ENCODE data around the gene SLC23A1. TPM values are rescaled to one million over a fixed set of nuclear protein-coding genes. Genes with fewer than 3 reads are reported as not detected.
"Not testable (repeated sequence)": the region's sequence is repeated elsewhere in the genome, so short reads cannot be mapped to it uniquely, and the experiment has no call there.

Gene SLC23A1
- total RNA-seq, 1 donor from 2014 or later: not detected

DNA sequence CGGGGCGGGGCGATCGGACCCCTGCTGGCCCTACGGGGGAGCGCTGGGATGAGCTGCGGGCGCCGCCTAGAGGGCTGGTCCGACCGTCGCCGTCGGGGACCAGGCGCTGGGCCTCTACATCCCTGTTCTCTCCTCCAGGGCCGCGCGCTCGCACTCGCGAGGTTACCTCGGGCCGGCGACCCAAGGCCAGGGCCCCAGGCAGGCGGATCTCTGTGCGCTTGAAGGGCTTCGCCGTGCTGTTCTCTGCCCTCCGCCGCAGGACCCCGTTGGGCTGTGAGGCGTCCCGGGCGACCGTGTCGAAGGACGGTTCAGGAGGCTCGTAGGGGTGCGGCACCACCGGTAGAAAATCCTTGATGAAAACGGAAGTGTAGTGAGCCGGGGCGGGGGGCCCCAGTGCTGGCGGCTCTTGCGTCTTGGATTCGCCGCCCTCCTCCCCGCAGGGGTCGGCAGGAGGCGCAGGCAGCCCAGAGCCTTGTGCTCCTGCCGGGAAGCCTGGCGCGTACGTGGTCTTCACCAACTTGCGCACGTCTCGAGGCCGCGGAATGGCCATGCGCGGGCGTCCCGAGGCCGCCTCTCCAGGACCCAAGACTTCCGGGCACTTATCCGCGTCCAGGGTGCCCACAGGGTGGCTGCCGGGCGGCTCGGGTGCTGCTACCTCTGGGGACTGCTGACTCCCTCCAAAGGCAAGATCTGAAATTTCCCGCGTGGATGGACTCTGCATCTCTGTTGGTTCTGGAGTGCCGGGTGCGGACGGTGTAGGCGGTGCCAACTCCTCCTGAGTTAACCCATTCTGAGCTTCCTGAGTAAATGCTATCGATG, 9.8 kb upstream of the SLC23A1 start:
- intact Hi-C loops (cut with DNase I): no loop called here
- ATAC-seq (peak; percentile 25), DNase-seq (ENCODE audit: low spot score) (no peak)

DNA sequence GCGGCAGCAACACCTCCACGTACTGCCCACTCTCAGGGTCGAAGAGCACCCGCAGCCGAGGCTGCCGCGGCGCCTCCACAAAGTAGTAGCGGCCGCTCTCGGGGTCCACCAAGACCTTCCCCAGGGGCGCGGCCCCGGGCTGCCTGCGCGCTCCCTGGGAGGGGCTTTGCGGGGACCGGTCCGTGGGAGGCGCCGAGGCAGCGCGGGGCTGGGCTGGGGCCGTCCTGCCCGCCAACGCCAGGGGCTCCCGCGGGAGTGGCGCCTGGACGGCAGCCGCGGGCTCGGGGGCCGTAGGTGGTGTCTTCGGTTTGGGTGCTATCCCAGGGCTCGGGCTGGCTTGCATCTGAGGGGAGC, 9.2 kb upstream of the SLC23A1 start:
- intact Hi-C loops (cut with DNase I): no loop called here
- DNase-seq (ENCODE audit: low spot score) (no peak), ATAC-seq (no peak)

DNA sequence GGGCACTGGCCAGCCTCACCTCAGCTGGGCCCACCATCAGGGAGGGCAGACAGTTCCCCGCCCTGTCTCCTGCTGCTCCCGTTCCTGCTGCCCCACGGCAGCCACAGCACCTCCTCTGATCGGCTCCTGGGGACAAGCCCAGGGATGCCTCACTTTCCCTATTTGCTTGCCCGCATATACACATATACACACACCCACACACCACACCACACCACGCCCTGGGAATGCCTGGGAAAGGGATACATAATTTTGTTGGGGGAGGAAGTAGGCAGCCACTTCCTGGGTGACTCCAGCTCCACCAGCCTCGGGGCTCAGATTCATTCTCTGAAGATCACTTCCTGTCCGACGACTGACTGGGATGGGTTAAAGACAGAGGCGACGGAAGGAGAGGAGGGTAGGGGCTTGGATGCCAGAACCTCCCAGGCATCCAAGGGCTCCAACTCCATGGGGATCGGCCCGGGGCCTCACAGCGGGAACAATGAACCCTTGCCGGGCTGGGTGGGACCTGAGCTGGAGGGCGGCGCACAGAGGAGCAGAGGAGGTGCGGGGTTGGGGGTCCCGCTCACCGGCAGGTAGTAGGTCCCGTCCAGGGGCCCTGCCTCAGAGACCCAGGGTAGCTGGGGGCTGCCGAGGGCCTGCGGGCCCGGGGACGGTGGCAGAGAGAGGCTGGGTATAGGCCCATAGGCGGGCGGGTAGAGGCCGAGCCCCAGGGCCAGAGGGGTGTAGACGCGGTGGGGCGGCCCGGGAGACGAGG, 8.7 kb upstream of the SLC23A1 start:
- intact Hi-C loops (cut with DNase I): no loop called here
- DNase-seq (ENCODE audit: low spot score) (peak; percentile 60), ATAC-seq (no peak)

DNA sequence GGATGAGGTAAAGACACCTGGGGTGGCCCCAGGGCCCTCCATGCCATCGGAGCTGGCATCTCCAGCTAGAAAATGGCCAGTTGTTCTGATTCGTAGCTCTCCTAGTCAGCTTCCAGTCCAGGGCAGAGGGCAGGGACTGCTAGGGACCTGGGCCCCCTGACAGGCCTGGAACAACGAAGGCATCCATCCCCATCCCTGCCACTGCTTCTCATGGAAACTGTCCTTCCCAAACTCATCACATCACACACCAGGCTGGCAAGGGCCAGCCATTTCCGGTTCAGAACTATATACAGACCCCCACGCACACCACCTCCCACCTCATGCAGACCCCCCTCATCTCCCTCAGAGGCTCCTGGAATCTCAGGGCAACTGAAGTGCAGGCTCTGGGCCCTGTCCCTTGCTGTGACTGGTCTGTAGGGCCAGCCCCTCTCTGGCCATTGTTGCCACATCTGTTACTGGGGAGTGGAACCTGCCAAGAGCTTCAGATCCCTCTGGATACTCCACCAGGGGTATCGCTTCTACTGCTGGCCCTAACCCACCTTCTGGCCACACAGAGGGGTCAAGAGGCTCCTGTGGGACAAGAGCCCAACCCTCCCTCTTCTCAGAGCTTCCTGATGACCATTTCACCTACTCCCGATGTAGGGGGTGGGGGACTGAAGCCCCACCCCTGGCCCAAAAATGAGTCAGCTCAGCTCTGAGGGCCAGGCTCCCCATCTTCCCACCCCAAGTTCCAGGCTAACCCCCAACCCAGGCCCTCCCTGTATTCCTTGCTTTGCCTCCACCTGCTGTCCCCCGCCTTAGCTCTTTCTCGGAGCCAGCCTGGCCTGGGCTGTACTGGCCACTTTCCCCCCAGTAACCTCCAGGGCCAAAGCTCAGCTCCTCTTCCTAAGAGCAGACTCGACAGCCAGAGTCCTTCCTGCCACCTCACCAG, 7.8 kb upstream of the SLC23A1 start:
- intact Hi-C loops (cut with DNase I): no loop called here
- ATAC-seq: no peak
- peak; percentile 39 for DNase-seq (ENCODE audit: low spot score)

DNA sequence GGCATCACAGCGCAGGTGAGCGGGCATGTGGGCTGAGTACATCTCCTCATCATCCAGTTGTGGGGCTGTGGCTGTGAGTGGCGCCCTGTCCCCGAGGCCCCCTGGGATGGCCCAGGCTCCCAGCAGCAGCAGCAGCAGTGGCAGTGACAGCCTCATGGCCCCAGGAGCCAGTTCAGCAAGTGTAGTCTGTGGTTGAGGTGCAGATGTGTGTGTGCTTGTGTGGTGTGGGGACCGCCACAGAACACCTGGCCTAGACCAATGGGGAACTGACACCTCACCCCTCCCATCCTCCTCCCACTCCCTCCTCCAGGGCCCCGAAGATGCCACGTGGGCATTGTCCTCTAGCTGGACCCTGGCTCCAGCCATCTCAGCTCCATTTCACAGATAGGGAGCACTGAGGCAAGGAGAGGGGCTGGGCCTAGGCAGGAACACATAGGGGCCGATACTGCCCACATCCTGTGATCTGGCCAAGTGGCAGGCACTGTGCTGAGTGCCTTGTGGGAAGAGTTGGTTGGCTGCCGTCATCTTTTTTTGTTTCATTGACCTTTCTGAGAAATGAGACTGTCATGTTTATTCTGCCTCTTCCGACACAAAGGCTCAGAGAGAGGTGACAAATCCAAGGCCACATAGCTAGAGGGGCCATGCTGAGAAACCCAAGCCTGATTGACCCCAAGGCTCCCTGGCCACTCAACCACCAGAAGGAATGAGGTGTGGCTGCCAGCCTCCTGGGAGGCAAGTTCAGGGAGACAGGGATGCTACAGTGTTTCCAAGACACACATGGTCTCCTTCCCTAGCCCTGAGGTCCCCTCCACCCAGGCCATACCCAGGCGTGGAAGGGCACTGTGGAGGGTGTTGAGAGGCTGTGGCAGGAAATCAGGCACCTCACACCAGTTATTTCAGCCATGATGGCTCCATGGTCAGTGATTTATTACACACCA, 6.9 kb upstream of the SLC23A1 start, which contains the start of gene MZB1:
TSS of gene MZB1 (minus strand) at position 213 of the 938 bp plus-strand sequence. CDS start at position 156, 57 bp downstream.
- ATAC-seq (no peak), DNase-seq (ENCODE audit: low spot score) (no peak)
- intact Hi-C loops (cut with DNase I): no loop called here

DNA sequence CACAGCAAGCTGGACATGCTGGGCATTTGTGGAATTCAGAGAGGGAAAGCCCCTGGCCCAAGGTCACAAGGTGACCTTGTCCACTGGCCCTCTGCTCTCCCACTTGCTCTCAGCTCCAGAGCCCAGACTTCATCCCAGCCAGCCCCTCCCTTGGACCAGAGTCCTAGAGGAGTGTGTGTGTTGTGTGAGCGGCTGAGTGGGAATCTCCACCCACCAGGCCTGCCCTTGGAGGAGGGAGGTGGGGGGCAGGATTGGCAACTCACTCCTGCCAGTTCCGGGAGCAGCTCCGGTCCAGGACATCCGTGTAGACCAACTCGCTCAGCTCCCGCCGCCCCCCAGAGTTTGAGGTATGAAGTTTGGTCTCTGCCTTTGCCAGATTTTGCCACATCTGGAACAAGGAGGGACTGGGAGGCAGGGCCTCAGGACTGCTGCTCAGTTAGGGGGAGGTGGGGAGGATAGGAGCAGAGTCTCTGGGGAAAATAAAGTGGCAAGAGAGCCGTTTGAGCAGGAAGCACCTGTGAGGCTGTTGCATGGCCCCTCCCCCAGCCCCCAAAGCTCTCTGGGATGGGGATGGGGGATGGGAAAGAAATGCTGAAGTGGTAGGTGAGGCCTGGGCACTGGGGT, 5.2 kb upstream of the SLC23A1 start:
- ATAC-seq: no peak
- DNase-seq (ENCODE audit: low spot score): peak; percentile 36
- intact Hi-C loops (cut with DNase I): no loop called here

DNA sequence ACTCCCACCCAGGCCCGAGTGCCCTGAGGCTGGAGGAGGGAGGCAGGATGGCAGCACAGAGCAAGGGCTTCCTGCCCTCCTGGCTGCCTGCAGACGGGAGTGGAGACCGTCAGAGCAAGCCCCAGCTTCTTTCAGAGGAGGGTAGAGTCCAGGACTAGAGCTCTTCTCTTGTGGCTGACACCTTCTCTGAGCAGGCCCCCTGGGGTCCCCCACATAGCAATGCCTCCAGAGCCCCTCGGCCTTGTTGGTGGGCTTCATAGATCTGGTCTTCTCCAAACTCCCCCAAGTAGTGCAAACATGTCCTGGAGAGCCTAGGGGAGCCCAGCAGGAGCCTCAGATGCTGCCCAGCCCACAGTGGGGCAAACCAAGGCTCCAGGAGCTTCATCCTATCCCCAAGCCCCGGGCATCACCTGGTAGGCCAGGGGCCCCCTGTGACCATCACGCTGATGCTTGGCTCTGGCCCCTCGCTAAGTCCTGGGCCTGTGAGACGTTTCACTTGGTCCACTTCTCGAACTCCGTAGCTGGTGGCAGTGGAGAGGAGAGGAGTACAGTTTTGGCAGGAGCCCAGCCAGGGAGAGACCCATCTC, 4.6 kb upstream of the SLC23A1 start:
- DNase-seq (ENCODE audit: low spot score): no peak
- ATAC-seq: no peak
- intact Hi-C loops (cut with DNase I): no loop called here

DNA sequence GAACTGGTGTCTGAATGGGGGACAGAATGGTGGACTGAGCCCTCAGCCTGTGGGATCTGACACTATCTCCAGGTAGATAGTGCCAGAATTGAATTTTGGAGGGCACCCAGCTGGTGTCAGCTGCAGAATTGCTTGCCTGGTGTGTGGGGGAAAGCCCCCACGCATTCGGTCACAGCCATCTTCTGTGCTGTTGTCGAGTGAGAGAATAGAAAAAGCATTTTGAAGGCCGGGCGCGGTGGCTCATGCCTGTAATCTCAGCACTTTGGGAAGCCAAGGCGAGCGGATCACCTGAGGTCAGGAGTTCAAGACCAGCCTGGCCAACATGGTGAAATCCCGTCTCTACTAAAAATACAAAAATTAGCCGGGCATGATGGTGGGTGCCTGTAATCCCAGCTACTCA, 3.9 kb upstream of the SLC23A1 start:
- peak; percentile 30 for DNase-seq (ENCODE audit: low spot score)
- intact Hi-C loops (cut with DNase I); ATAC-seq: not testable (repeated sequence)

DNA sequence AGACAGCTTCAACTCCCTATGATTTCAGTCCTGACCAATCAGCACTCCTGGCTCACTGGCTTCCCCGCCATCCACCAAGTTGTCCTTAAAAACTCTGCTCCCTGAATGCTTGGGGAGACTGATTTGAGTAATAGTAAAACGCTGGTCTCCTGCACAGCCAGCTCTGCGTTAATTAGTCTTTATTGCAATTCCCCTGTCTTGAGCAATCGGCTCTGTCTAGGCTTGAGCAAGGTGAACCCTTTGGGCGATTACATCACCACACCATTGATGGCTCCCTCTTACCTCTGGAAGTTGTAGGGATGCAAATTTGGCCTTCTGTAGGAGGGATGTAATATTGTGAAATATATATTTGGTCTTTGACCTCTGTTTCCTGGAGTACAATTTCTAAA, 2.9 kb upstream of the SLC23A1 start:
- DNase-seq (ENCODE audit: low spot score) (no peak), ATAC-seq (no peak)
- intact Hi-C loops (cut with DNase I): no loop called here

DNA sequence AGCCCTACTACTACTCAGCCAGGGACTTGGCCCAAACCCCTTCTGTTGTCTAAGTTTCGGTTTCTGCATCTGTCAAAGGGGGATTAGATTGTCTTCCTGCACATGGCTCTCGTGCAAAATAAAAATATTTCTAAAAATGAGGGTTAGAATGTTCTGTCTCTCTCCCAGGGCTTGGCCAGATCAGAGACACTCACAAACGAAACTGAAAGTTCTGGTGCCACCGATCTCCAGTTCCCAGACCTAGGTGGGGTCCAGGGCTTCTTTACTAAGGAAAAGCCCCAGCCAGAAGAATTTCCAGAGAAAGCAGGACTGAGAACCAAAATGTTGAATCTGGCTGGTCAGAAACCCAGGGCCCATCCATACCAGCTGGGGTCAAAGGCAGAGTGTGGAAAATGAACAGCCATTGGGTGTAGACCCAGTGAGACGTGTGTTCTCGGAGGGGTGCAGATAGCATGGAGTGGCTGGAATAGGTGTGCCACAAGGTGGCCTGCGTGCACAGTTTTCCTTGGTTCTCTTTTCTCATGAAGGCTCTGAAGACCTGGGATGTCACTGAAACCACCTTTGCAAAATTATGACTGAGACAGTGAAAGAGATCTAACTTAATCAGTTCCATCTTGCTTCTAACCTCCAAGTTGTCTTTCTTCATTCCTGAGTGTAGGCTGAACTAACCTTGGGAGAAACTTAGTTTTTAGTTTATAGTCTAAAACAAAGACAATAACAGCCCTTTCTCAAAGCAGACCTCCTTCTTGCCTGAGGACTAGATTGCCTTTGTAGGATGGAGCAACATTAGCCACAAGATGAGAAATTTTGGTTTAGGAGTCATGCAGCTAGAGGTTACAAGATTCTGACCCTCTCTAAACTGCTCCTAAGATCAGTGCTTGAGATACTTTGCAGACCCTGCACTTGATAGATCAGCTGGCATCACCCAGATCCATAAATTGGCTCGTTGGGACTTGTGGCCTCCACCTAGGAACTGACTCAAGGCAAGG, 2.3 kb upstream of the SLC23A1 start:
- ATAC-seq (peak; percentile 36), DNase-seq (ENCODE audit: low spot score) (no peak)
- intact Hi-C loops (cut with DNase I): no loop called here

DNA sequence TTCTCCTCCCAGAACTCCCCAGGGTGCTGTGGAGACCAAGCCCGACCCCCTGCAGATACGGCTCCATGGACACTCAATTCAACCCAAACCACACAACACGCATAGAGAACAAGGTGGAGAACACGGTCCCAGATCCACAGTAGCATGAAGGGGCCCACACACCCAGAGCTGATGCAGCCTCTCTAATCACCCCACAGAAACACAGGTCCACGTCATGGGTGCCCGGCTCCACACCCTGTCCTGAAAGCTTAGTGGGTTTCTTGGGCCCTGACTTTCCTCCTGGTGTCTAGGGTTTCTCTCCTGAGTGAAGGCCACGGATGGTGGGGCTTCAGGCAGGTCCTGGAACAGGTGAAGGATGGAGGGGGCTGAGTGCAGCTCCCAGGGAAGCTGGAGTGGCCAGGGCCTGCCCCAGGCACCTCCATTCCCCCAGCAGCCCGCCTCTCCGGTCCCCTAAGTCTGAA, 1.5 kb upstream of the SLC23A1 start:
- DNase-seq (ENCODE audit: low spot score) (no peak), ATAC-seq (peak; percentile 4)
- intact Hi-C loops (cut with DNase I): no loop called here

DNA sequence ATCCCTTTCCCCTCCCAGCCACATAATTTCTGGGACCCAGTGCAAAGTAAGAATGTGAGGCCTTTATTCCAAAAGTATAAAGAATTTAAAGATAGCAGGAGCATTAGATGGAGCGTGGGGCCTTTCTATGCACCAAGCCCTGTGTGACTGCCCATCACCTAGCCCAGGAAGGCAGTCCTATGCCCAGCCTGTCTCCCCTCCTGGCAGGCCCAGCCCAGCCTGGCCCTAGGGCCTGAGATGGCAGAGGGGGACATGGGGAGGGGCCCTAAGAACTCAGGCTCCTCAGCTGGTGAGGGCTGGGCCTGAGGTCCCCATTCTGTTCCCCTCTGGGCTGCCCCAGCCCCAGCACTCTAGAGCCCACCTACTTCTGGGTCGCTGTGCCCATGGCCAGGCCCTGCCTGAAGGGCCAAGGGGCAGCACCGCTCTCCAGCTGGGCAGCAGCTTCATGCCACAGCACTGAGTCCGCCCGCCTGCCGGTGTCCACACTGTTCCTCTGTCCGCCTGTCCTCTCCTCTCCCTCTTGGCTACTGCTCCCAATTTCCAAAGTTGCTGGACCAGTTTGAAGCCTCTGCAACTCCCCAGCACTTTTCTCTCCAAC, 995 bp upstream of the SLC23A1 start:
- no peak for DNase-seq (ENCODE audit: low spot score)
- intact Hi-C loops (cut with DNase I): no loop called here
- peak; percentile 5 for ATAC-seq

DNA sequence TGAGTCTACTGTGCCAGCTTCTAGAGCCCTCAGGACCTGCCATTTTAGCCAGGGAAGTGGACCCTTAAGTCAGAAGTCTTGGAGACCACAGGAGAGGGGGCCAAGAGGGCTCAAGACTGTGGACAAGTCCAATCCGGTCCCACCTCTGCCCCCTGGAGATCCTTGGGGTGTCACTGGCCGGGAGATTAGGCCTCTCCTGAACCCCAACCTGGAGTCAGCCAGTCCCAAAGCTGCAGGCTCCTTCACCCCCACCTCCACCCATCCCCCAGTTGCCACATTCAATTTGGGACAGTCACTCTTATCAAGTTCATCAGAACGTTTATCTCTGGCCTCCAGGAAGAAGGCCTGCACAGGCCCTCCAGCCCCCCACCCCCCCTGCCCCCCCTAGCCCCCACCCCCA, 290 bp downstream of the SLC23A1 start:
- DNase-seq (ENCODE audit: low spot score) (no peak), ATAC-seq (no peak)
- intact Hi-C loops (cut with DNase I): no loop called here

DNA sequence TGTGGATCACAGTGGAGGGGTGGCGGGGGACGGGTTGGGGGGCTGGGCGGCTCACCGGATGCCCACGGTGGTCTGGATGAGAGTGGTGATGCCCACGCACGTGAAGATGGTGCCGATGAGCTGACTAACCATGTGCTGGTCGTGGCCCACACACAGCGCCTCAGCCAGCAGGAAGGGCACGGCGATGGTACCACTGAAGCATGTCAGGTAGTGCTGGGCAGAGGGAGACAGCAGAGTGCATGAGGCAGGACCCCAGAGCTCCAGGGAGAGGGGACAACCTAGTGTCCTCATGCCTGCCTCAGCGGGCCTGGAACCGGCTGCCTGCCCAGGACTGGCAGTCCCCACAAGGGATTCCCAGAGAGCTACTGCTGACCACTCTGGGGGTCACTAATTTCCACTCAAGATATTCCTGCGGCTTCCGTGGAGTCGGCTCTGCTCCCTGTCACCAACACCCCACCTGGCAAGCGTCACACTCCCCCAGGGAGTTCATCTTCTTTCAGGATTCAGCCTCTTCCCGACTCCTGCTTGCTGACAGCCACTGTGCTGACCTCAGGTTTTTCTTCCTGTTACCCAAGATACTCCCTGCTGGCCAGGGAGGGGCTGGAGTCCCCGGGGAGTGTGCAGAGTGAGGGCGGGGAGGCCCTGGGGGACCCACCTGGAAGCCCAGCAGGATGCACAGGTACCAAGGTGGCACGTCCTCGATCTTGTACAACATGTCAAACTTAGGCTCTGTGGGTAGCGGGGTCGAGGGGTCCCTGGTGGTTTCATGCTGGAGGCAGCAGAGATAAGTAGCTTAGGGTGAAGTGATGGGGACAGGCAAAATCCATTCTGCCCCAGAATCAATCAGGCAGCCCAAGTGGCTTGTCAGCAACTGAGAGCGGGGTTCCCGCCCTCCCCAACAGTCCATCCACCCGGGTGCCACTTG, 998 bp downstream of the SLC23A1 start:
- no peak for DNase-seq (ENCODE audit: low spot score)
- no peak for ATAC-seq
- intact Hi-C loops (cut with DNase I): no loop called here
